KMS-11 (cell line): Measurements from ENCODE around the gene TIFAB.
A peak's percentile ranks its signal among the peaks of the same experiment; 100 is the strongest.

Experiments
- H2AFZ ChIP-seq: fragments of 200-600 bp; sonication (generic); 2 replicates; pipeline ENCODE4 v1.6.1; 2016; ENCODE audit warnings: antibody characterized with exemption, mixed run types, low read depth
- H3K27ac ChIP-seq: fragments of 200-600 bp; sonication (generic); 2 replicates; pipeline ENCODE4 v1.6.1; 2016; ENCODE audit warnings: mild to moderate bottlenecking, mixed run types
- H3K27me3 ChIP-seq: fragments of 200-600 bp; sonication (generic); 2 replicates; pipeline ENCODE4 v1.6.1; 2017; ENCODE audit warnings: mild to moderate bottlenecking, low read depth, mixed run types, moderate library complexity; ENCODE audit not compliant: insufficient read depth
- H3K36me3 ChIP-seq: fragments of 200-600 bp; sonication (generic); 2 replicates; pipeline ENCODE4 v1.6.1; 2017; ENCODE audit warnings: mild to moderate bottlenecking, mixed run types; ENCODE audit not compliant: insufficient read depth
- H3K4me1 ChIP-seq: fragments of 200-600 bp; sonication (generic); 2 replicates; pipeline ENCODE4 v1.6.1; 2016; ENCODE audit warnings: mild to moderate bottlenecking, low read depth, mixed run types; ENCODE audit not compliant: poor library complexity, severe bottlenecking
- H3K4me2 ChIP-seq: fragments of 200-600 bp; sonication (generic); 2 replicates; pipeline ENCODE4 v1.7.0; 2016; ENCODE audit warnings: mild to moderate bottlenecking, mixed run types
- H3K4me3 ChIP-seq: fragments of 200-600 bp; sonication (generic); IDR thresholded peaks from 2 replicates; pipeline ENCODE4 v1.6.1; 2017; ENCODE audit warnings: low read depth, low read length, mixed read lengths; ENCODE audit not compliant: insufficient read depth
- H3K79me2 ChIP-seq: fragments of 200-600 bp; sonication (generic); 2 replicates; pipeline ENCODE4 v1.6.1; 2016; ENCODE audit warnings: low read depth, mixed run types; ENCODE audit not compliant: insufficient read depth
- H3K9ac ChIP-seq: fragments of 200-600 bp; sonication (generic); 2 replicates; pipeline ENCODE4 v1.6.1; 2016; ENCODE audit warnings: mild to moderate bottlenecking, mixed run types
- H4K20me1 ChIP-seq: fragments of 200-600 bp; sonication (generic); 2 replicates; pipeline ENCODE4 v1.6.1; 2016; ENCODE audit warnings: mild to moderate bottlenecking, mixed run types; ENCODE audit not compliant: insufficient read depth
- TF ChIP-seq, protein P1 (sequence below): fragments of 200-600 bp; sonication (generic); conservative IDR thresholded peaks from 2 replicates; pipeline ENCODE4 v1.6.1; 2017; ENCODE audit warnings: low read depth, mild to moderate bottlenecking, antibody characterized with exemption, low read length, moderate library complexity, mixed read lengths

Gene TIFAB

DNA sequence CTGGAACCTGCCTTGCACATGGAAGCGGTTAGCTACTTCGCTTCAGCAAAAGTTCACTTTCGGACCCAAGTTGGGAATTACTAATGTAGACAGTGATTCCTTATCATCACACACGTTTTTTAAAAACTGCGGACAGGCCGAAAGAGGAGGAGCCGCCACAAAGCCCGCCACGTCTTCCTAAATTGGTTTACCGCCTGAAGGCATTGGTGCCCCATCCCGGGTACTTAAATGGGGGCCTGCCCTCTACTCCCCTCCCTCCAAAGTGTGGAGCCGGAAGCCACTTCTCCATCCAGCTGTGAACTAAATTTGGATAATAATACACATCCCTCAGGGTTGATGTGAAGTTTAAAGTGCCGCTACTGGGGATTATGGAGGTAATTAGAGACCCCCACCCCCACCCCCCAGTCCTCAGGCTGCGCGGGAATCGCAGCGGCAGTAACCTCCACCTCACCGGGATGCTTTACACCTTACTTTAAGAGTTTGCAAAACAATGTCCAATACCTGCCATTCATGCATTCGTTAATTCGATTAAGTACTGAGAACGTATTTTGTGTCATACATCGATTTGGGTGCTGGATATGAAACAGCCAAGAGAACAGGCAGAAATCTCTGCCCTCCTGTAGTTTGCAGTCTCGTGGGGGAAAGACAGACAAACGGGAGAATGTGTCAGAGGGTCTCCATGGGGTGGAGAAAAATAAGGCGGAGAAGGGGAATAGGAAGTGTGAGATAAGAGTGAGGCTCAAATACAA is 52.2 kb downstream of the TIFAB start:
- peak overlapping the region; percentile 66; the same call in 1 of the 2 replicates for H3K4me2 ChIP-seq
- H3K79me2 ChIP-seq: peaks cover 45% of the 10 kb centered on the region
- peak overlapping the region; percentile 80; the same call in 1 of the 2 replicates for H3K27ac ChIP-seq
- TF ChIP-seq, protein P1, sequence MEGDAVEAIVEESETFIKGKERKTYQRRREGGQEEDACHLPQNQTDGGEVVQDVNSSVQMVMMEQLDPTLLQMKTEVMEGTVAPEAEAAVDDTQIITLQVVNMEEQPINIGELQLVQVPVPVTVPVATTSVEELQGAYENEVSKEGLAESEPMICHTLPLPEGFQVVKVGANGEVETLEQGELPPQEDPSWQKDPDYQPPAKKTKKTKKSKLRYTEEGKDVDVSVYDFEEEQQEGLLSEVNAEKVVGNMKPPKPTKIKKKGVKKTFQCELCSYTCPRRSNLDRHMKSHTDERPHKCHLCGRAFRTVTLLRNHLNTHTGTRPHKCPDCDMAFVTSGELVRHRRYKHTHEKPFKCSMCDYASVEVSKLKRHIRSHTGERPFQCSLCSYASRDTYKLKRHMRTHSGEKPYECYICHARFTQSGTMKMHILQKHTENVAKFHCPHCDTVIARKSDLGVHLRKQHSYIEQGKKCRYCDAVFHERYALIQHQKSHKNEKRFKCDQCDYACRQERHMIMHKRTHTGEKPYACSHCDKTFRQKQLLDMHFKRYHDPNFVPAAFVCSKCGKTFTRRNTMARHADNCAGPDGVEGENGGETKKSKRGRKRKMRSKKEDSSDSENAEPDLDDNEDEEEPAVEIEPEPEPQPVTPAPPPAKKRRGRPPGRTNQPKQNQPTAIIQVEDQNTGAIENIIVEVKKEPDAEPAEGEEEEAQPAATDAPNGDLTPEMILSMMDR: no peak
- H2AFZ ChIP-seq: peak overlapping the region; percentile 96; the same call in 1 of the 2 replicates
- H3K36me3 ChIP-seq: no peaks in the 10 kb centered on the region
- no peak overlapping the region for H3K4me3 ChIP-seq
- no peaks in the 10 kb centered on the region for H3K27me3 ChIP-seq
- no peak overlapping the region; the same call in 1 of the 2 replicates for H3K9ac ChIP-seq
- peaks cover 24% of the 10 kb centered on the region for H3K4me1 ChIP-seq
- peaks cover 19% of the 10 kb centered on the region for H4K20me1 ChIP-seq

DNA sequence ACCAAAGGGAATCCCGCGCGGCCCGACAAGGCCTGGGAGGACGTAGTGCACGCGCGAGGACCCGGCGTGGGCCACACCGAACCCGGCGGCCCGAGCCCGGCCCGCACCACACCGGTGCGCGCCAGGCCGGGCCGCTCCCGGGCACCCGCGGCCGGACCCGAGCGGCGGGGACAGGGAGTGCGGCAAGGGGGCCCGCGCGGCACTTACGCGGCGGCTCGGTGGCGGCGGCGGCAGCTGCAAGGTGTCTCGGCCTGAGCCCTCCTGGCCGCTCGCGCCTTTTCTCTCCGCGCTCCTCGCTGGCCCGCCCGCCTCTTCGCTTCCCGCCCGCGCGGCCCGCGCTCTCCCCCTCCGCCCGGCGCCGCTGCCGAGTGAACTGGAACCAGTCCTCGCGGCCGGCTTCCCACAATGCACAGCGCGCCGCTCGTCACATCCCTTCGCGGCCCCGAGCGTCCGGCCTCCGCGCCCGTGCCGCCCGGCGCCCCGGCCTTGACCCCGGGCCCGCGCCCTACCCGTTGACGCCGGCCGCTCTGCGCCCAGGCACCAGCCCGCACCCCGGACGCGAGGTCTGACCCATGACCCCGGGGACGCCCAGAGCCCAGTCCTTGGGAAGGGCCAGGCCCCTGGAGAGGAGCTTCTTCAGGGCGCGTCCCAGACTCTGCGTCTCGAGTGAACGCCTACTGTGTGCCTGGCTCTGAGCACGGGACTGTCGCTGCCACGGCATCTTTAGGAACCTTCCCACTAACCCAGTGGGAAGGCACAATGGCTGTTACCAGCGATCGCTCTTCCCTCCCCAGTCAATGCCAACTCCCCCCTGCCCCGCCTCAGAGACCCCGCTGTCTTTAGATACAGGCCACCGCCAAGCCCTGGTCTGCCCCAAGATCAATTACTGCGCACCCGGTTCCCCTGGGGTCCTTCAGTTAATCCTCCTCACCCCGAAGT is 53.0 kb downstream of the TIFAB start, which contains the start of gene MACROH2A1:
Gene MACROH2A1 (minus strand): TSS at position 377 of the 939 bp plus-strand sequence. CDS start 10,138 bp downstream, outside the sequence.
- Histone ChIP-seq H3K4me3 (no peak within 1 kb of the TSS), H3K4me2 (peak within 1 kb of the TSS; percentile 84), H2AFZ (peak within 1 kb of the TSS; percentile 96), H3K4me1 (peaks cover 30% of the 10 kb centered on the region), H3K27me3 (no peaks in the 10 kb centered on the region), H3K9ac (peak within 1 kb of the TSS; percentile 95), H4K20me1 (peaks cover 26% of the 10 kb centered on the region), H3K79me2 (peaks cover 53% of the 10 kb centered on the region), H3K36me3 (no peaks in the 10 kb centered on the region), H3K27ac (peak within 1 kb of the TSS; percentile 80)
- TF ChIP-seq, protein P1: no peak

DNA sequence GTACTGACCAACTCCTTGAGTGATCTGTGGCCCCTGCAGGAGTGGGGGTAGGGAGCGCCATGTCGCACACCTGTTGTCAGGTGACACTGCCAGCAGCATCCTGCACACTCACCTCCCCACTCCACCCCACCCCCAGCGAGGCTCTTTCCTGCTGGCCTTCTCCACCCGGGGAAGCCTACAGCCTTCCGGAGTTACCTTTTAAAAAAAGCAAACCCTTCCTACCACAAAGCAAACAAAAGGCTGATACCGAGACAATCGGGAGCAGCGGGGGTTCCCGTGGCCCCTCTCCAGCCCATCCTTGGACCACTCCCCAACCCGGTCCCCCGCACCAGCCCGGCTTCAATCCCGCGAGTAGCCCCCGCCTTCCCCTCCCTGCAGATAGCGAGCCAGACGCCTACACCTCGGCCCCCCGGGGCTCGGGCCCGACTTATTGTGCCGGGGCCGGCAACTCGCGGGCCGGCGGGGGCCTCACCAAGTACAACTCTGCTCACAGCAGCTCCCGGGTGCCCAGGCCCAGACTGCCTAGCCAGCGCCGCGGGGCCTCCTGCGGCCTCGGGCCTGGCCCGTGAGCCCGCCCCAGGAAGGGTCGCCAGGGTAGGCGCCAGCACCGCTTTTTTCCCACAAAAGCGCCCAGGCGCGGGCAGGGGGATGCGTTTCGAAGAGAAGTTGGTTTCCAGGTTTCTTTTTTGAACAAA is 53.8 kb downstream of the TIFAB start:
- Histone ChIP-seq H3K4me1 (peaks cover 35% of the 10 kb centered on the region), H4K20me1 (peaks cover 33% of the 10 kb centered on the region), H3K27ac (peak overlapping the region; percentile 80), H3K9ac (peak overlapping the region; percentile 95), H3K36me3 (no peaks in the 10 kb centered on the region), H3K4me2 (peak overlapping the region; percentile 84), H2AFZ (peak overlapping the region; percentile 96), H3K27me3 (no peaks in the 10 kb centered on the region), H3K79me2 (peaks cover 62% of the 10 kb centered on the region), H3K4me3 (no peak overlapping the region)
- TF ChIP-seq, protein P1: no peak
